T47D (cell line): Measurements from ENCODE around the gene NCOA1.
"Not testable (repeated sequence)": the region's sequence is repeated elsewhere in the genome, so short reads cannot be mapped to it uniquely, and the experiment has no call there.

Experiments
- DNase-seq, 2 experiments: peaks; one replicate each; pipeline versions ENCODE4 v3.0.0 to v3.0.0-alpha.2; 2011 to 2012; ENCODE audit warnings: low read depth in 1 of 2, low spot score in 1 of 2
- JUND ChIP-seq: IDR thresholded peaks from 2 replicates; pipeline ENCODE4 v1.6.1; 2012; ENCODE audit warnings: low read depth
- in situ Hi-C: cut with HindIII; loops from 2 replicates; pipeline ENCODE4 v1.10.0; 2016; ENCODE audit warnings: low sequenced_read_pairs, low pct_unique_long_range_greater_than_20kb

NCOA1 gene

GRCh38 chr2:24461685-24462084 lies 29.4 kb upstream of the NCOA1 start:
- in situ Hi-C loops: no loop called here
- DNase-seq: no peak
- TF ChIP-seq JUND: no peak

DNA sequence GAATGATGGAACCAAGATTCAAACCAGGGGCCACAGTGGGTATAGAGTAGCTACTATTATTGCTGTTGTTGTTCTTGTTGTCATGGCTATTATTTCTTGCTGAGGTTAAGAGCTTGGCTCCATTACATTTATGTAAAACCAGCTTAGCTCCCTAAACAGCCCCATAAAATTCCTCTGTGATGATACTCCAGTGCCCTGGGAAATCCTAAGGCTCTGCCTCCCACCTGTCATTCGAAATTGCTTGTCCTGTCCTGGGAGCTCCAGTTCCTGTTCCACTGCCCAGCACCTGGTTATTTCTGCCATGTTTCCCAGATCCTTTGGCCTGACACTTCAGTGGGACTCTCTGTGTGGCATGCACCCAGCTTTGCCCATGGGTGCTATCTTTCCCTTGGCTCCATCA lies 27.8 kb upstream of the NCOA1 start:
- in situ Hi-C loops: no loop called here
- TF ChIP-seq JUND: no peak
- DNase-seq: no peak

GRCh38 chr2:24466871-24467870 lies 23.9 kb upstream of the NCOA1 start:
- peak in 1 of 2 experiments; percentile 84 for DNase-seq
- in situ Hi-C loops: no loop called here
- TF ChIP-seq JUND: no peak

DNA sequence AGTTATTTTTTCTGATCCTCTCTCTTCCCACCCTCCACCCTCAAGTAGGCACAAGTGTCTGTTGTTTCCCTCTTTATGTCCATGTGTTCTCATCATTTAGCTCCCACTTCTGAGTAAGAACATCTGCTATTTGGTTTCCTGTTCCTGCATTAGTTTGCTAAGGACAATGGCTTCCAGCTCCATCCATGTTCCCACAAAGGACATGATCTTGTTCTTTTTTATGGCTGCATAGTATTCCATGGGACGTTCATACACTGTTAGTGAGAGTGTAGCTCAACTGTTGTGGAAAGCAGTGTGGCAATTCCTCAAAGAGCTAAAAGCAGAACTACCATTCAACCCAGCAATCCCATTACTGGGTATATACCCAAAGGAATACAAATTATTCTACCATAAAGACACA lies 22.6 kb upstream of the NCOA1 start:
- DNase-seq, in situ Hi-C loops: not testable (repeated sequence)

GRCh38 chr2:24469148-24469650 lies 21.9 kb upstream of the NCOA1 start:
- no peak for TF ChIP-seq JUND
- no peak for DNase-seq
- in situ Hi-C loops: no loop called here

GRCh38 chr2:24471662-24472061 lies 19.4 kb upstream of the NCOA1 start:
- peak in 1 of 2 experiments; percentile 51 for DNase-seq
- in situ Hi-C loops: no loop called here
- no peak for TF ChIP-seq JUND

- in situ Hi-C loops: no loop called here
- TF ChIP-seq JUND: no peak
- no peak for DNase-seq
Measured at GRCh38 chr2:24472416-24472815, 18.6 kb upstream of the NCOA1 start.

GRCh38 chr2:24473626-24474025 lies 17.4 kb upstream of the NCOA1 start:
- no peak for TF ChIP-seq JUND
- in situ Hi-C loops: no loop called here
- DNase-seq: no peak

DNA sequence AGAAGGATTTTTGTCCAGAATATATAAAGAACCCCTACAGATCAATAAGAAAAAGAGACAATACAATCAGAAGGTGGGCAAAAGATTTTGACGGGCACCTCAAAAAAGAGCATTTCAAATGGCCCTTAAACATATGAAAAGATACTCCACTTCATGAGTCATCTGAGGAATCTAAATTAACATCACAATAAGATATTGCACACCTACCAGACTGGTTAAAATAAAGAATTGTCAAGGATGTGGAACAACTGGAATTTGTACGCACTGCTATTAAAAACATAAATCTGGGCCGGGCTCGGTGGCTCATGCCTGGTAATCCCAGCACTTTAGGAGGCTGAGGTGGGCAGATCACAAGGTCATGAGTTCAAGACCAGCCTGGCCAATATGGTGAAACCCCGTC lies 17.0 kb upstream of the NCOA1 start:
- no peak for DNase-seq
- in situ Hi-C loops: no loop called here
- no peak for TF ChIP-seq JUND

GRCh38 chr2:24477229-24477628 lies 13.8 kb upstream of the NCOA1 start:
- no peak for DNase-seq
- in situ Hi-C loops: no loop called here
- no peak for TF ChIP-seq JUND

- no peak for DNase-seq
- TF ChIP-seq JUND: no peak
- in situ Hi-C loops: no loop called here
Measured at GRCh38 chr2:24478243-24478642, 12.8 kb upstream of the NCOA1 start.

DNA sequence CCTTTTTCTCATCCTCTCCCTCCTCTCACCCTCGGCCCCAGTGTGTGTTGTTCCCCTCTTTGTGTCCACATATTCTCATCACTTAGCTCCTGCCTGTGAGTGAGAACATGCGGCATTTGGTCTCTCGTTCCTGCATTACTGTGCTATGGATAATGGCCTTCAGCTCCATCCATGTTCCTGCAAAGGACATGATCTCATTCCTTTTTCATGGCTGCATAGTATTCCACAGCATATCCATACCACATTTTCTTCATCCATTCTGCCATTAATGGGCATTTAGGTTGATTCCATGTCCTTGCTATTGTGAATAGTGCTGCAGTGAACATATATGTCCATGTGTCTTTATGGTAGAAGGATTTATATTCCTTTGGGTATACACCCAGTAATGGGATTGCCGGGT lies 10.8 kb upstream of the NCOA1 start:
- no peak for TF ChIP-seq JUND
- in situ Hi-C loops: no loop called here
- no peak for DNase-seq

DNA sequence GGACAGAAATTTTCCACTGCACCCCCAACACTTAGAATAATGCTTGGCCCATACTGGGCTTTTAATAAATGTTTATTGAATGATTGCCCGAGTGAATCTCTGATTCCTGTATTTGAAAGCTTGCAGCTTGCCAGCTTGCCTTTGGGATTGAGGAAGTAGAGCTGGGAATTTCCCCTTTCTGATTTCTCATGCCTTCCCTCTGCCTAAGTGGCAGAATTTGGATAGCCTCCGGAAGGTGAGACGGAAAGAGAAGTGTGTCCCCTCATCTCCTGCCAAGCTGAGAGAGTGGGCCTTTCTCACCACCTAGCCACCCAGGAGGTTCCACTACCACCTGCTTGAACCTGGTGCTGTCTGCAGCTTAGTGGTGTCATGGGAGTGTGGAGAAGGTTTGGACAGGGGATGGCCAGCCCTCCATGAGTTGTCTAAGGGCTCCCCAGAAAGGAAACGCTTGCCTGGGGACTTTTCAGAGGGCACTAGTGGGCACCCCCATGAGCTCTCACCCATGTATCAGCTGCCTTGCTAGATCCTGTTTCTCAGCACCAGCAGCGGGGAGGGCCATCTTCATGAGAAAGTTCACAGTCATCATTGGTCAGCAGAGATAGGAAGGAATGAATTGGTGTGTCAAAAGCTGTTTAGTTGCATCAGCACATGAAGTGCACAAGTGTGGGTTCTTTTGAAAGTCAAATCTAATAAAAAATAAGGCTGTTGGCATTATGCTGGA lies 8.6 kb upstream of the NCOA1 start:
- in situ Hi-C loops: no loop called here
- TF ChIP-seq JUND: no peak
- DNase-seq: no peak
